Choroid plexus epithelial cell (primary cell): Measurements from ENCODE around the gene HTR3D.

Source experiments
- DNase-seq: peaks from one replicate; pipeline ENCODE4 v3.0.0-alpha.2; 2010; ENCODE audit warnings: low read depth
- H3K4me3 ChIP-seq: 2 replicates; pipeline ENCODE4 v1.5.1; 2011; ENCODE audit warnings: low read depth, mild to moderate bottlenecking, control low read depth, low read length, moderate library complexity
- CTCF ChIP-seq: conservative IDR thresholded peaks from 2 replicates; pipeline ENCODE4 v1.5.1; 2011; ENCODE audit warnings: low read depth, mild to moderate bottlenecking, control low read depth, inconsistent platforms, low read length, moderate library complexity

Gene HTR3D

GRCh38 chr3:184081116-184081830 is 49.7 kb downstream of the HTR3D start:
- H3K4me3 ChIP-seq: no peak overlapping the region
- no peak for DNase-seq
- TF ChIP-seq CTCF: no peak

- no peak overlapping the region for H3K4me3 ChIP-seq
- TF ChIP-seq CTCF: no peak
- no peak for DNase-seq
These were observed 50.5 kb downstream of the HTR3D start for GRCh38 chr3:184082034-184082433.

- no peak overlapping the region for H3K4me3 ChIP-seq
- DNase-seq: no peak
- TF ChIP-seq CTCF: no peak
These were observed 50.9 kb downstream of the HTR3D start for GRCh38 chr3:184082465-184082864.

GRCh38 chr3:184085389-184085852 is 53.9 kb downstream of the HTR3D start:
- peak; percentile 61 for DNase-seq
- TF ChIP-seq CTCF: no peak
- H3K4me3 ChIP-seq: no peak overlapping the region
